ENCODE results near the gene YWHAB. TPM values are rescaled to one million over a fixed set of nuclear protein-coding genes. Genes with fewer than 3 reads are reported as not detected.

The YWHAB gene
- total RNA-seq, 4 donors from 2014 or later, result 110 to 170 (median 133) TPM

DNA sequence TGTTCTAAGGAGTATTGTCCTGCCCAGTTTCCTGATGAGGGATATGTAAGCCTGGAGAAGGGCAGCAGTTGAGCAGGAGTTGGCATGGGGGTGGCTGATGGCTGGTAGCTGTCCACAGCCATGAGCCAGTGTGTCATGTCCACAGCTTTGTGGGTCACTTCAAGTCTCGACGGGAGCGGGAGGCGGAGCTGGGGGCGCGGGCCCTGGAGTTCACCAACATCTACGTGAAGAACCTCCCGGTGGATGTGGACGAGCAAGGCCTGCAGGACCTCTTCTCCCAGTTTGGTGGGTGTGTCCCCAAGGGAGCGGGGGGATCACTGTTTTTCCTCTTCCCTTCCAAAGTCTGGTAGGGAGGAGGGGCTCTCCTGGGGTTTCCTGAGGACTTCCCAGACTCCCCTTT, 33.3 kb downstream of the YWHAB start:
- no peak overlapping the region for H3K27ac ChIP-seq
- no peaks in the 10 kb centered on the region for H3K4me1 ChIP-seq
- H3K36me3 ChIP-seq, result peaks cover 0 to 25% (median 0%) of the 10 kb centered on the region in 3 donors
- no peaks in the 10 kb centered on the region for H3K9me3 ChIP-seq
- no peak for DNase-seq
- H3K27me3 ChIP-seq, result no peaks in the 10 kb centered on the region
- intact Hi-C loops (cut with DNase I), result no loop called here
- WGBS, 2 donors, result 93% methylated on average over 3 of the region's 10 CpGs; no CpG with 5 or more reads in 1 of the 2 donors
- TF ChIP-seq, protein P1, sequence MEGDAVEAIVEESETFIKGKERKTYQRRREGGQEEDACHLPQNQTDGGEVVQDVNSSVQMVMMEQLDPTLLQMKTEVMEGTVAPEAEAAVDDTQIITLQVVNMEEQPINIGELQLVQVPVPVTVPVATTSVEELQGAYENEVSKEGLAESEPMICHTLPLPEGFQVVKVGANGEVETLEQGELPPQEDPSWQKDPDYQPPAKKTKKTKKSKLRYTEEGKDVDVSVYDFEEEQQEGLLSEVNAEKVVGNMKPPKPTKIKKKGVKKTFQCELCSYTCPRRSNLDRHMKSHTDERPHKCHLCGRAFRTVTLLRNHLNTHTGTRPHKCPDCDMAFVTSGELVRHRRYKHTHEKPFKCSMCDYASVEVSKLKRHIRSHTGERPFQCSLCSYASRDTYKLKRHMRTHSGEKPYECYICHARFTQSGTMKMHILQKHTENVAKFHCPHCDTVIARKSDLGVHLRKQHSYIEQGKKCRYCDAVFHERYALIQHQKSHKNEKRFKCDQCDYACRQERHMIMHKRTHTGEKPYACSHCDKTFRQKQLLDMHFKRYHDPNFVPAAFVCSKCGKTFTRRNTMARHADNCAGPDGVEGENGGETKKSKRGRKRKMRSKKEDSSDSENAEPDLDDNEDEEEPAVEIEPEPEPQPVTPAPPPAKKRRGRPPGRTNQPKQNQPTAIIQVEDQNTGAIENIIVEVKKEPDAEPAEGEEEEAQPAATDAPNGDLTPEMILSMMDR (IDR thresholded peaks at IDR 0.05), result no peak
- TF ChIP-seq POLR2A (IDR thresholded peaks at IDR 0.05), result no peak
- H3K4me3 ChIP-seq, result no peak overlapping the region

DNA sequence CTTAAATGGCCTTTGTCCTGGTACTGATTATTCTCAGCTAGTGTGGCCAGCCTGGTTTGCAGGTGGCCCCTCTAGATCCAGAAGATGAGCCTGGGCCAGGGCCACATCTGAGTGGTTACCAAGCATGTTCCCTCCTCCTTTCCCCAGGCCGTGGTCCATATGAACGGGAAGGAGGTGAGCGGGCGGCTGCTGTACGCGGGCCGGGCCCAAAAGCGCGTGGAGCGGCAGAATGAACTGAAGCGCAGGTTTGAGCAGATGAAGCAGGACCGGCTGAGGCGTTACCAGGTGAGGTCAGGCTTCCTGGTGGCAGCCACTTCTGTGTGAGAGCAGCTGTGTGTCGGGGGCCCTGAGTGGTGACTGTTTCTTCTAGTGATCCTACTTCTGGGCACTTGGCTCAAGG, 35.9 kb downstream of the YWHAB start:
- no peak overlapping the region for H3K27ac ChIP-seq
- WGBS, 2 donors, result 95 to 100% methylated on average over 2 to 13 of the region's 14 CpGs
- no peak for TF ChIP-seq POLR2A (IDR thresholded peaks at IDR 0.05)
- TF ChIP-seq, protein P1 (IDR thresholded peaks at IDR 0.05), result no peak
- intact Hi-C loops (cut with DNase I), result no loop called here
- H3K4me1 ChIP-seq, result no peaks in the 10 kb centered on the region
- peaks cover 0 to 29% (median 0%) of the 10 kb centered on the region in 3 donors for H3K36me3 ChIP-seq
- no peaks in the 10 kb centered on the region for H3K27me3 ChIP-seq
- H3K4me3 ChIP-seq, result no peak overlapping the region
- H3K9me3 ChIP-seq, result no peaks in the 10 kb centered on the region
- no peak for DNase-seq

DNA sequence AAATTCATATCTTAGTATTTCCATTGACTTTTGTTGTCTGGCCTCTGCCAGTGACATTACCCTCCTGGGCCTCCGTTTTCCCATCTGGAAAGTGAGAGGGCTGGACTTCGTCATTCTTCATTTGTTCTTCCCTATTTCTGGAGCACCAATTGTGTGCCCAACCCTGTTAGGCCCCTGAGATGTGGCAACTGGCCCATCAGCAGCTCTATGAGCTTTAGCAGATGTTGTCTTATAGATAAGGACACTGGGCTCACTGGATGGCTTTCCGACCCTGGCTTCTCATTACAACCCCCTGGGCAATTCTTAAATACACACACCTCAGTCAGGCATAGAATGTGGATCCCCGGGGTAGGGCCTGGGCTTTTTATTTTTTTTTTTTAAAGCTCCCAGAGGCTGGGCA, 39.0 kb downstream of the YWHAB start:
- no peaks in the 10 kb centered on the region for H3K4me1 ChIP-seq
- no peak overlapping the region for H3K27ac ChIP-seq
- H3K36me3 ChIP-seq, result peaks cover 0 to 18% (median 0%) of the 10 kb centered on the region in 3 donors
- no peaks in the 10 kb centered on the region for H3K27me3 ChIP-seq
- WGBS, 2 donors, result 53 to 56% methylated on average over 4 of the region's 4 CpGs
- intact Hi-C loops (cut with DNase I), result no loop called here
- TF ChIP-seq, protein P1 (IDR thresholded peaks at IDR 0.05), result no peak
- no peaks in the 10 kb centered on the region for H3K9me3 ChIP-seq
- no peak overlapping the region for H3K4me3 ChIP-seq
- no peak for DNase-seq

DNA sequence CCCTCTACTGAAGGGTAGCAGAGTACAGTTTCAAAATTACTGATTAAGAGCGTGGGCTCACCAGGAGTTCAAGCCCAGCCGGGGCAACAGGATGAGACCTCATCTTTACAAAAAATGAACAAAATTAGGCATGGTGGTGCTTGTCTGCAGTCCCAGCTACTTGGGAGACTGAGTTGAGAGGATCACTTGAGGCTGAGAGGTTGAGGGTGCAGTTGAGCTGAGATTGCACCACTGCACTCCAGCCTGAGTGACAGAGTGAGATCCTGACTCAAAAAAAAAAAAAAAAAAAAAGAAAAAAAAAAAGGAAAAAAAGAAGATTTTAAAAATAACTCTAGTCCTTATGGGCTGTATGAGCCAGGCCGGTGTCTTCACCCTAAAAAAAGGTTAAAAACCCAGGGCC, 43.1 kb downstream of the YWHAB start:
- peaks cover 0 to 41% (median 0%) of the 10 kb centered on the region in 3 donors for H3K36me3 ChIP-seq
- no peak overlapping the region for H3K27ac ChIP-seq
- intact Hi-C loops (cut with DNase I), result no loop called here
- no peak for DNase-seq
- H3K4me1 ChIP-seq, result no peaks in the 10 kb centered on the region
- no peaks in the 10 kb centered on the region for H3K9me3 ChIP-seq
- H3K27me3 ChIP-seq, result no peaks in the 10 kb centered on the region
- H3K4me3 ChIP-seq, result no peak overlapping the region
- WGBS, 2 donors, result 74 to 85% methylated on average over 2 to 3 of the region's 3 CpGs
- TF ChIP-seq POLR2A (IDR thresholded peaks at IDR 0.05), result no peak
- TF ChIP-seq, protein P1 (IDR thresholded peaks at IDR 0.05), result no peak

DNA sequence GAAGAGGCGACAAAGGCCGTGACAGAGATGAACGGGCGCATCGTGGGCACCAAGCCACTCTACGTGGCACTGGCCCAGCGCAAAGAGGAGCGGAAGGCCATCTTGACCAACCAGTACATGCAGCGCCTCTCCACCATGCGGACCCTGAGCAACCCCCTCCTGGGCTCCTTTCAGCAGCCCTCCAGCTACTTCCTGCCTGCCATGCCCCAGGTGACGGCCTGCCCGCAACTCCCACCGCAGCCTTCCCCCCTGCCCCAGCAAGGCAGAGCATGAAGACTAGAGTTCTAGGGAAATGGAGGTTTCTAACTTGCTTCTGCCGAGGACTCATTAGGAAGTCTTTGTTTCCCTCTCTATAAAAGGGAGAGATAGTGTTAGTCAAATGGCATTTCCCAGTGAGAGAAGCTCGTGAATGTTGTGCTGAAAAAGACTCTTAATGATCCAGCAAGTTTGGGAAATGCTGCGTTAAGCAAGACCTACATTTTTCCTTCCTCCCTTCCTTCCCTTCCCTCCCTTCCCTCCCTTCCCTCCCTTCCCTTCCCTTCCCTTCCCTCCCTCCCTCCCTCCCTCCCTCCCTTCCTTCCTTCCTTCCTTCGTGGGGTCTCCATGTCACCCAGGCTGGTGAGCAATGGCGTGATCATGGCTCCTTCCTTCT, 45.1 kb downstream of the YWHAB start:
- H3K9me3 ChIP-seq, result no peaks in the 10 kb centered on the region
- peaks cover 0 to 39% (median 0%) of the 10 kb centered on the region in 3 donors for H3K36me3 ChIP-seq
- no peaks in the 10 kb centered on the region for H3K27me3 ChIP-seq
- intact Hi-C loops (cut with DNase I), result no loop called here
- H3K27ac ChIP-seq, result no peak overlapping the region
- 87 to 90% methylated on average over 4 to 11 of the region's 18 CpGs for WGBS, 2 donors
- H3K4me1 ChIP-seq, result no peaks in the 10 kb centered on the region
- TF ChIP-seq, protein P1 (IDR thresholded peaks at IDR 0.05), result no peak
- TF ChIP-seq POLR2A (IDR thresholded peaks at IDR 0.05), result no peak
- H3K4me3 ChIP-seq, result no peak overlapping the region
- DNase-seq, result no peak
